NCI-H2171 (cell line): Measurements from ENCODE around the gene RPS19.

Source experiments
- DNase-seq: peaks from one replicate; lab custom pipeline; 2025; lab: John Stamatoyannopoulos, UW

Gene RPS19

GRCh38 chr19:41859618-41860418, at the start of gene RPS19:
Gene RPS19 (plus strand): TSS chr19:41860255. CDS start chr19:41860775, 520 bp downstream.
- peak; percentile 96 for DNase-seq

GRCh38 chr19:41810301-41810700, 49.8 kb upstream of the RPS19 start:
- no peak for DNase-seq

GRCh38 chr19:41811036-41811435, 49.0 kb upstream of the RPS19 start:
- no peak for DNase-seq

GRCh38 chr19:41811981-41812380, 48.1 kb upstream of the RPS19 start:
- no peak for DNase-seq

GRCh38 chr19:41813911-41814310, 46.1 kb upstream of the RPS19 start:
- no peak for DNase-seq

- no peak for DNase-seq
These were observed 44.8 kb upstream of the RPS19 start for GRCh38 chr19:41815301-41815700.

GRCh38 chr19:41816761-41817160, 43.3 kb upstream of the RPS19 start:
- no peak for DNase-seq

GRCh38 chr19:41821003-41821735, 38.9 kb upstream of the RPS19 start:
- DNase-seq: peak; percentile 3

GRCh38 chr19:41837981-41838708, 21.9 kb upstream of the RPS19 start:
- DNase-seq: no peak

GRCh38 chr19:41839211-41839610, 20.8 kb upstream of the RPS19 start:
- DNase-seq: no peak

- DNase-seq: no peak
These were observed 16.7 kb upstream of the RPS19 start for GRCh38 chr19:41843371-41843770.

GRCh38 chr19:41844601-41845000, 15.5 kb upstream of the RPS19 start, which contains the start of gene LYPD4:
Gene LYPD4 (minus strand): TSS chr19:41844683. CDS start chr19:41839285, 5,398 bp downstream.
- DNase-seq: no peak

GRCh38 chr19:41845001-41845050, 15.2 kb upstream of the RPS19 start, which contains the start of gene DMRTC2:
Gene DMRTC2 (plus strand): TSS chr19:41845042. CDS start chr19:41847429, 2,387 bp downstream.
- DNase-seq: no peak

- DNase-seq: no peak
These were observed 14.9 kb upstream of the RPS19 start for GRCh38 chr19:41845051-41845590.

- no peak for DNase-seq
These were observed 12.5 kb upstream of the RPS19 start for GRCh38 chr19:41847351-41848105.

- DNase-seq: no peak
These were observed 11.4 kb upstream of the RPS19 start for GRCh38 chr19:41848666-41849065.

- no peak for DNase-seq
These were observed 11.0 kb upstream of the RPS19 start for GRCh38 chr19:41849067-41849466.

- DNase-seq: no peak
These were observed 9.7 kb upstream of the RPS19 start for GRCh38 chr19:41850381-41850780.

- DNase-seq: no peak
These were observed 8.6 kb upstream of the RPS19 start for GRCh38 chr19:41851456-41851855.

- DNase-seq: no peak
These were observed 6.7 kb upstream of the RPS19 start for GRCh38 chr19:41853344-41853743.

GRCh38 chr19:41853768-41854167, 6.3 kb upstream of the RPS19 start:
- no peak for DNase-seq

- DNase-seq: no peak
These were observed 840 bp upstream of the RPS19 start for GRCh38 chr19:41859213-41859617.
